Measurements from ENCODE around the gene EPB41L2.

Gene EPB41L2

DNA sequence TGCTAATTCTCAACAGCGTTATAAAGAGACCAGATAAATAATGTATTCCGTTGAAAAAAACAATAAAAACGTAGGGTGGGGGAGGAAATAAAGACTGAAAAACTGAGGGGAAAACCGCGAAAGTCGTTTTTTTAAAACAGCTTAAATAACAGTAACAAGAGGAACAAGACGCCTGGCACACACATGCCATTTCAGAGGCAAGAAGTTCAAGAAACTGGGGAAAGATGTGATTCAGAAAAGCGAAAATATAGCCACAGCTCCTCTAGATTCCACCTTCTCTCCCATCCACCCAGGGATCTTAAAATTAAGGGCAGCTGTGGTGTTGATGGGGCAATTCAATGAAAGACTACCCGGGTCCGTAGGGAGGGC, 1.3 kb downstream of the EPB41L2 start:
- H3K4me3 ChIP-seq (ENCODE audit: extremely low read depth, insufficient read depth, low read length, poor library complexity, severe bottlenecking): peak overlapping the region; percentile 91
- peaks cover 3% of the 10 kb centered on the region for H3K36me3 ChIP-seq (ENCODE audit: control insufficient read depth, insufficient read depth, low read length)
- H3K27ac ChIP-seq (ENCODE audit: low read depth, low read length, severe bottlenecking): no peak overlapping the region
- peaks cover 2% of the 10 kb centered on the region for H3K9me3 ChIP-seq (ENCODE audit: control insufficient read depth, low read length)
- H3K4me1 ChIP-seq (ENCODE audit: control insufficient read depth, insufficient read depth, low read length, poor library complexity, severe bottlenecking): peaks cover 7% of the 10 kb centered on the region
- WGBS, 2 experiments (ENCODE audit: insufficient coverage in 2 of 2): 42% methylated on average over 5 of the region's 10 CpGs; no CpG with 5 or more reads in 1 of the 2 experiments

GRCh38 chr6:131061041-131061750, 1.8 kb downstream of the EPB41L2 start:
- peaks cover 7% of the 10 kb centered on the region for H3K9me3 ChIP-seq (ENCODE audit: control insufficient read depth, low read length)

GRCh38 chr6:131060311-131060710, 2.7 kb downstream of the EPB41L2 start:
- Histone ChIP-seq H3K36me3 (ENCODE audit: control insufficient read depth, insufficient read depth, low read length) (peaks cover 9% of the 10 kb centered on the region), H3K4me1 (ENCODE audit: control insufficient read depth, insufficient read depth, low read length, poor library complexity, severe bottlenecking) (peaks cover 7% of the 10 kb centered on the region), H3K27ac (ENCODE audit: low read depth, low read length, severe bottlenecking) (no peak overlapping the region), H3K4me3 (ENCODE audit: extremely low read depth, insufficient read depth, low read length, poor library complexity, severe bottlenecking) (no peak overlapping the region), H3K9me3 (ENCODE audit: control insufficient read depth, low read length) (peaks cover 16% of the 10 kb centered on the region)
- 77% methylated on average over 2 of the region's 3 CpGs; no CpG with 5 or more reads in 1 of the 2 experiments for WGBS, 2 experiments (ENCODE audit: insufficient coverage in 2 of 2)

More at GRCh38 chr6:131061041-131061750, 1.8 kb downstream of the EPB41L2 start:
- H3K27ac ChIP-seq (ENCODE audit: low read depth, low read length, severe bottlenecking): peak overlapping the region; percentile 10
- H3K4me3 ChIP-seq (ENCODE audit: extremely low read depth, insufficient read depth, low read length, poor library complexity, severe bottlenecking): peak overlapping the region; percentile 91
- peaks cover 3% of the 10 kb centered on the region for H3K36me3 ChIP-seq (ENCODE audit: control insufficient read depth, insufficient read depth, low read length)
- 57 to 72% methylated on average over 3 to 5 of the region's 9 CpGs for WGBS, 2 experiments (ENCODE audit: insufficient coverage in 2 of 2)
- H3K4me1 ChIP-seq (ENCODE audit: control insufficient read depth, insufficient read depth, low read length, poor library complexity, severe bottlenecking): peaks cover 7% of the 10 kb centered on the region

DNA sequence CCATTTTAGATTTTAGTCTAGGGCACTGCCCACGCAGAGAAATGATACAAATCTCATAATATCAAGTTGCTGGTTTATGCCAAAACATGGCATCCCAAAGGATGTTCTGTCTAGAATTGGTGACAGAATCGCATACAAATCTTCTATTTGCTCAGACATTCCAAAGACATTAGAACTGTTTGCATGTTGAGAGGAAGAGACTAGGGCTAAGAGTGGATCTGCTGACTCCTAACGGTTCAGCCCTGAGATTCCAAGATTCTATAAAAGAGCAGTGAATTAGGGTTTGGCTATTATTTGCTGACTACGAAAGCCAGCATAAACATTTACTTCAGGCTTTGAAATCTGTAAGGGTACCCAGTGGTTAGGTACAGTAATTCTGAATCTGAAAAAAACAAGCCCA, 3.6 kb downstream of the EPB41L2 start:
- Histone ChIP-seq H3K36me3 (ENCODE audit: control insufficient read depth, insufficient read depth, low read length) (peaks cover 17% of the 10 kb centered on the region), H3K27ac (ENCODE audit: low read depth, low read length, severe bottlenecking) (no peak overlapping the region), H3K4me3 (ENCODE audit: extremely low read depth, insufficient read depth, low read length, poor library complexity, severe bottlenecking) (no peak overlapping the region), H3K9me3 (ENCODE audit: control insufficient read depth, low read length) (peaks cover 25% of the 10 kb centered on the region), H3K4me1 (ENCODE audit: control insufficient read depth, insufficient read depth, low read length, poor library complexity, severe bottlenecking) (peaks cover 7% of the 10 kb centered on the region)
- 94 to 100% methylated on average over 1 to 3 of the region's 4 CpGs for WGBS, 2 experiments (ENCODE audit: insufficient coverage in 2 of 2)

DNA sequence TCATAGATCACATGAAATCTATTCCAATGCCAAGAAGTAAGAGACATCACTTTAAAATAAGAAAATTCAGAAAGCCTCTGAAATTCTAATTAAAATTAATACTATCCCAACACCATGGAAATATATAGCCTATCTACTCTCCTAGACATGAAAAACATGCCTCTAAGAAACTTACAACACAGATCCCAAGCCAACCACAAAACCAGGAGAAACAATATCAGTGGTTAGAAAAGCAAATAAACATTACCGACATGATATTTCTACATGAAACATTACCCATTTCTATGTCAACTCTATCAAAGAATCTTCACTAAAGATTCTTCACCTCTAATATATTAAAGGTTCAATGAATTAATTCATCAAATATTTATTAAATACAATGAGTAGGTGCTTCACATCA, 4.8 kb downstream of the EPB41L2 start:
- Histone ChIP-seq H3K36me3 (ENCODE audit: control insufficient read depth, insufficient read depth, low read length) (peaks cover 27% of the 10 kb centered on the region), H3K9me3 (ENCODE audit: control insufficient read depth, low read length) (peaks cover 36% of the 10 kb centered on the region)
- no CpG with 5 or more reads among the region's 1 CpG for WGBS, 2 experiments (ENCODE audit: insufficient coverage in 2 of 2)

DNA sequence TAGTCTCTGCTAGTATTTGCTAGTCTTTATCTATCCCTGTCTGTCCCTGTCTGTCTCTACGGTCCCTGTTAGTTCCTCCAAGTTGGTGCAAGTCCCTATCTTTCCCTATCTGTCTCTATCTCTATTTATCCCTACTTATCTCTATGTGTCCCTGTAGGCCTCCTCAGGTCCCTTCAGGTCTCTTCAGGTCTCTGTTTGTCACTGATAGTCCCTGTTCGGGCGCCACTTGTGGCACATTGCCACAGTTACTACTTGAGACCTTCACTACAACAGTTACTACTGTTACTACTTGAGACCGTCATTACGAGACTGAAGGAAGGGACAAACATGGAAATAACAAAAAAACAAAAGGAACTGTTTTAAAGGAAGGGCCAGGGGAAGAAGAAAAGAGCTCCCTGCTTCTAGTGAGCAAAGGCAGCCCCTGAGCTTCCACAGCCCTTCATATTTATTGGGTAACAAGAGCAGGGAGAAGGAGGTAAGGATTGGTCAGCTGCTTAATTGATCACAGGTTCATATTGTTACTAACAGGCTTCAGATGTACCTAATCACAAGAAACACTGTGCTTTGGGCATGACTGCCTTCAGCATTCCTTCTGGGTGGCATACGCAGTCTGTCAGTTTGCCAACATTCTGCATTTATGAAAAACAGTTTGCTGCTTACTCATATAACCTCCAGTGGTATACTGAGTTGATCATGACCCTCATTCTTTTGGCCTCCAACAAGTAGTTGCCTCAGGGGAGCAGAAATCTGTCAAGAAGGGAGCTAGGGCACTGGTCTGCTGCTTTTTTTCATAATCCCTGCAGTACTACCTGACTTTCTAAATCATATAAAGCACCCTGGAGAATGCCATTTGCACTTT, 8.4 kb downstream of the EPB41L2 start:
- Histone ChIP-seq H3K36me3 (ENCODE audit: control insufficient read depth, insufficient read depth, low read length) (peaks cover 27% of the 10 kb centered on the region), H3K4me3 (ENCODE audit: extremely low read depth, insufficient read depth, low read length, poor library complexity, severe bottlenecking) (no peak overlapping the region), H3K27ac (ENCODE audit: low read depth, low read length, severe bottlenecking) (no peak overlapping the region), H3K9me3 (ENCODE audit: control insufficient read depth, low read length) (peaks cover 36% of the 10 kb centered on the region), H3K4me1 (ENCODE audit: control insufficient read depth, insufficient read depth, low read length, poor library complexity, severe bottlenecking) (peaks cover 6% of the 10 kb centered on the region)
- 93 to 97% methylated on average over 4 to 6 of the region's 6 CpGs for WGBS, 2 experiments (ENCODE audit: insufficient coverage in 2 of 2)

More for the DNA sequence above, 4.8 kb downstream of the EPB41L2 start:
- H3K4me3 ChIP-seq (ENCODE audit: extremely low read depth, insufficient read depth, low read length, poor library complexity, severe bottlenecking): no peak overlapping the region
- peaks cover 7% of the 10 kb centered on the region for H3K4me1 ChIP-seq (ENCODE audit: control insufficient read depth, insufficient read depth, low read length, poor library complexity, severe bottlenecking)
- H3K27ac ChIP-seq (ENCODE audit: low read depth, low read length, severe bottlenecking): no peak overlapping the region

DNA sequence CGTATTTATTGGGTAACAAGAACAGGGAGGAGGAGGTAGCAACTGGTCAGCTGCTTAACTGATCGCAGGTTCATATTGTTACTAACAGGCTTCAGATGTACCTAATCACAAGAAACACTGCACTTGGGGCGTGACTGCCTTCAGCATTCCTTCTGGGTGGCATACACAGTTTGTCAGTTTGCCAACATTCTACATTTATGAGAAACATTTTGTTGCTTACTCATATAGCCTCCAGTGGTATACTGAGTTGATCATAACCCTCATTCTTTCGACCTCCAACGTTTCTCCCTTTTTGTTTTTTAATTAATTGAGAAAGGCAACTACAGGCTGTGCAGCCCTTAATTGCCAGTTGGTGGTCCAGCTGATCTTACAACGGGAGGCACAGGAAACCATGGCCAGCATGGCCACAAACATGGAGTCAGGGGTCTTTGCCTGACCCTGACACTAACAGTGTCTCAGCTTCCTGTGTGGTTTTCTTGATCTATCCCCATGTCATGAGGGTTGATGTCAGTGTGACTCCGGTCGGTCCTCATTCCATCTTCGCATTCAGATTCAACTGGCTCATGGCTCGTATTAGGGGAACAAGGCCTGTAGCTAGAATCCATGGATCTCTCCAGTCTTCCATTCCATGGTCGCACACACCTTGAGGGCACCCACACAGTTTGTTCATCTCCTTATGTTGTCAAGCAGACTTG, 9.4 kb downstream of the EPB41L2 start:
- no peak overlapping the region for H3K27ac ChIP-seq (ENCODE audit: low read depth, low read length, severe bottlenecking)
- peaks cover 36% of the 10 kb centered on the region for H3K9me3 ChIP-seq (ENCODE audit: control insufficient read depth, low read length)
- H3K36me3 ChIP-seq (ENCODE audit: control insufficient read depth, insufficient read depth, low read length): peaks cover 27% of the 10 kb centered on the region
- peaks cover 3% of the 10 kb centered on the region for H3K4me1 ChIP-seq (ENCODE audit: control insufficient read depth, insufficient read depth, low read length, poor library complexity, severe bottlenecking)
- WGBS, 2 experiments (ENCODE audit: insufficient coverage in 2 of 2): 97 to 98% methylated on average over 9 to 11 of the region's 11 CpGs
- no peak overlapping the region for H3K4me3 ChIP-seq (ENCODE audit: extremely low read depth, insufficient read depth, low read length, poor library complexity, severe bottlenecking)

DNA sequence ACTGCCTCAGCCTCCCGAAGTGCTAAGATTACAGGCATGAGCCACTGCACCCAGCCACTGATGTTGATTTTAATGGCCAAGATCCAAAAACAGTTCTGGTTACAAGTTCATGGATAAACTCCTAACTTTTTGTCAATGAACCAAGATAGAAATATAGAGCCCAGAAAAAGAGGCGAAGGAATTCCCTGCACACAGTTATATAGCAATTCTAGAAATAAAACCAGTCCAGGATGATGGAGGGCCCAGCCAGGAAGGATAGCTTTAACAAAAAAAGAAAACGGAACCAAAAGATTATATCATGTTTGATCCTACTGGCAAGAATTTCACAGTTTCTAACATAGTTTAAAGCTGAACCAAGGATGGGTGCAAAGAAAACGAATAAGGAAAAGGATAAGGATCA, 10.9 kb downstream of the EPB41L2 start:
- Histone ChIP-seq H3K4me1 (ENCODE audit: control insufficient read depth, insufficient read depth, low read length, poor library complexity, severe bottlenecking) (peaks cover 3% of the 10 kb centered on the region), H3K27ac (ENCODE audit: low read depth, low read length, severe bottlenecking) (no peak overlapping the region), H3K9me3 (ENCODE audit: control insufficient read depth, low read length) (peaks cover 36% of the 10 kb centered on the region), H3K36me3 (ENCODE audit: control insufficient read depth, insufficient read depth, low read length) (peaks cover 26% of the 10 kb centered on the region), H3K4me3 (ENCODE audit: extremely low read depth, insufficient read depth, low read length, poor library complexity, severe bottlenecking) (no peak overlapping the region)
- 97% methylated on average over 3 of the region's 4 CpGs; no CpG with 5 or more reads in 1 of the 2 experiments for WGBS, 2 experiments (ENCODE audit: insufficient coverage in 2 of 2)

- Histone ChIP-seq H3K4me1 (ENCODE audit: control insufficient read depth, insufficient read depth, low read length, poor library complexity, severe bottlenecking) (peaks cover 3% of the 10 kb centered on the region), H3K4me3 (ENCODE audit: extremely low read depth, insufficient read depth, low read length, poor library complexity, severe bottlenecking) (no peak overlapping the region), H3K27ac (ENCODE audit: low read depth, low read length, severe bottlenecking) (no peak overlapping the region), H3K9me3 (ENCODE audit: control insufficient read depth, low read length) (peaks cover 30% of the 10 kb centered on the region), H3K36me3 (ENCODE audit: control insufficient read depth, insufficient read depth, low read length) (peaks cover 24% of the 10 kb centered on the region)
- 100% methylated on average over 1 of the region's 1 CpG for WGBS, 2 experiments (ENCODE audit: insufficient coverage in 2 of 2)
Observed at GRCh38 chr6:131051341-131051740, 11.7 kb downstream of the EPB41L2 start.

DNA sequence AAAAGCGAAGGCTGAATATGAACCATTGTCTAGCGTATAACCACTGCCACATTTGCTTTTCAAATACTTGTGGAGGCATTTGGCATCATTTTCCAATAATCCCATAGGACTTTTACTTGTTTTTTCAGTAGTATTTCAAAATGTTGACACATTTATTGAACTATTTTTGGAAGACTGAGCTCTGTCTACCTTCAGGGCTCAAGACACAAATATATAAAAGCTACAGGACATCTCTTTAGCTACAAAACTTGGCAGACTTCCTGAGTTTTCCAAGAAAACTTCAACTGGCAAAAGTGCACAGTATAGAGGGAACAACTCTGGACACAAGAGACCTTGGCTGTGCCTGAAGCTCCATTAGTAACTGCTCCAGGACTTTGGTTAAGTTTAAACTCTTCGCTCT, 13.4 kb downstream of the EPB41L2 start:
- WGBS, 2 experiments (ENCODE audit: insufficient coverage in 2 of 2): 92 to 93% methylated on average over 2 to 3 of the region's 3 CpGs
- Histone ChIP-seq H3K4me1 (ENCODE audit: control insufficient read depth, insufficient read depth, low read length, poor library complexity, severe bottlenecking) (peaks cover 3% of the 10 kb centered on the region), H3K9me3 (ENCODE audit: control insufficient read depth, low read length) (peaks cover 12% of the 10 kb centered on the region), H3K4me3 (ENCODE audit: extremely low read depth, insufficient read depth, low read length, poor library complexity, severe bottlenecking) (no peak overlapping the region), H3K27ac (ENCODE audit: low read depth, low read length, severe bottlenecking) (no peak overlapping the region), H3K36me3 (ENCODE audit: control insufficient read depth, insufficient read depth, low read length) (peaks cover 12% of the 10 kb centered on the region)
